ENCODE results near the gene RAB34.

RAB34 gene, protein sequence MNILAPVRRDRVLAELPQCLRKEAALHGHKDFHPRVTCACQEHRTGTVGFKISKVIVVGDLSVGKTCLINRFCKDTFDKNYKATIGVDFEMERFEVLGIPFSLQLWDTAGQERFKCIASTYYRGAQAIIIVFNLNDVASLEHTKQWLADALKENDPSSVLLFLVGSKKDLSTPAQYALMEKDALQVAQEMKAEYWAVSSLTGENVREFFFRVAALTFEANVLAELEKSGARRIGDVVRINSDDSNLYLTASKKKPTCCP

DNA sequence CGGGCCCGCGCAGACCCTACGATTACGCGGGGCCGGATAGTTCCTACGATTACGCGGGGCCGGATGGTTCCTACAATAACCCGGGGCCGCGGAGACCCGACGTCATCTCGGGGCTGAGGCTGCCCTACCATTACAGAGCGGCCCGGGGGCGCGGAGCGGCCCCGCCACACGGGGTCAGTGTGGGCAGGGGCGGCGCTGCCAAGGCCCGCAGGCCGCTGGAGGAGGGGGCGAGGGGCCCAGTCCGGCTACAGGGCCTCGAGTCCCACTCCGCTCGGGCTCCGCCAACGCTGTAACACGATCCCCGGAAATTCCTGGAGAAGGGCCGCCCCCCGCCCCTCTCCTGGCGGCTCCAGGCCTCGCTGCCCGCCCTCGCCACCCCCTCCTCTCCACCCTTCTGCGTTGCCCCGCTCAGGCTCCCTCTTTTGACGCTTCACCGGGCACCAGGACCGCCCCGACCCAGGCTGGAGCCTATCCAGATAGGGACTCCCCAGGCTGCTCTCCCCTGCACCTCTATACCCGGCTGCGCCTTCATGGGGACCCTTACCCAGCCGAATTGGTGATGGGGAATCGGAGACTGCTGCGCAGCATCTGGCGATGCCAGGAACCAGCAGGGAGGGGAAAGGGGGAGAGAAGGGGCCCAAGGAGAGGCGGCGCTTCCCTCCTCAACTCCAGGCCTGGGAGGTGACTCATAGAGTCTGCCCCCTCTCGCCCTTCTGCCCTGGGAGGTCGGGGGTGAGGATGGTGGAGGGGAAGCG, at the start of gene RAB34:
Gene RAB34, minus strand, starts transcription at position 291 of the 755 bp plus-strand sequence. CDS start 602 bp downstream, outside the sequence.
- DNase-seq = peak; percentile 63

DNA sequence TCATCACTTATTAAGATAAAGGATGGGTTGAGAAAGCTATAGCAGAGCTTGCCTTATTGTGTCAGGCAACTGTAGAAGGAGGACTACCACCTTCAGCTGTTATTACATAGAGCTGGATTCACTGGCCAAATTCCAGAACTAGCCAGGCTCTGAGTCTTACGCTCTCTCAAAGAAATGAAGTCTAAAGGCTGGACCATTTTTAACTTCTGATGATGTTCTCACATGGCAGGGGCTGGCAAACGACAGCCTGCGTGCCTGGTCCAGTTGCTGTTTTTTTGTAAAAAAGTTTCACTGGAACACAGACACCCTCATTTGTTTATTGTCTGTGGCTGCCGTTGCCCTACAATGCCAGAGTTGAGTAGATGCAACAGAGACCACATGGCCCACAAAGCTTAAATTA, 47.4 kb upstream of the RAB34 start:
- DNase-seq = no peak

DNA sequence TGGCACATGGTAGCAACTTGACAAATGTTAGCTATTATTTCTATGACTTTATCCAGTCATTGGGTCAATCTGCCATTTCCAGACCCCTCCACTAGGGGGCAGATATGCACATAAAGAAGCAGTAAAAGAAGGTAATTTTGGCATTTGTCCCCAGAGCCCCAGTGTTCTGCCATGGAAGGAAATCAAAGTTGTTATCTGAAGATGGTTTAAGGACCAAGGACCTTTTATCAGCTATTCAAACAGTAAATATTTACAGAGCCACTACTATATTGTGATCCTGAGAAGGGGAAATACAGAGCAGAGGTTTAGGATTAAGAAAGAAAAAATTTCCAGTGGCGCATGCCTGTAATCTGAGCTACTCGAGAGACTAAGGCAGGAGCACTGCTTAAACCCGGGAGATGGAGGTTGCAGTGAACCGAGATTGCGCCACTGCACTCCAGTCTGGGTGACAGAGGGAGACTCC, 46.2 kb upstream of the RAB34 start:
- peak; percentile 95 for DNase-seq

DNA sequence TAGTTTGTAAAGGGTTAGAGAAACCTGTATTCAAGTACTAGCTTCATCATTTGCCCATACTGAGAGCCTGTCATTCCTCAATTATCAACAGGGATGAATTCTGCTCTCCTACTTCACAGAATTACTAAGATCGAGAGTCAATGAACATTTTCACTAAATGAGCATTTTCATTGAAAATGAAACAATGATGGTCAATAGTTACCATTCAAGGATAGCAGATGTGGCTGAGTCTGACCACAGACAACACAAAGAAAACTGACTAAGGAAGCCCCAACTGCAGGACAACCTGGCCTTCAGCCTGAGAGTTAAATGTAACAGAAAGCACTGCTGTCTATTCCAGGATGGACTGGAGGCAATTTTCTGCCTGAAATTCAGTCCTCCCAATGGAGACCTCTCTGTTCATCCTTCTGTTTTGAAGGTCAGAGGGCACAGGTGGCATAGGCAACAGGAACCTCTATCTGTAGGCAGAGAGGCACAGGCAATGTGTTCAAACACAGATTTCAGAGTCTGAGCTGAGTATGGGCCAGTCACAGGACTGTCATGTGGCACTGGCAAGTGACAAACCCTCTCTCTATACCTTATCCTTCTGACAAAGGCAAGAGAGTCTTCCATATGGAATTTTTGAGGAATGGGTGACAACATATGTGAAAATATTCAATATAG, 45.6 kb upstream of the RAB34 start:
- DNase-seq = no peak

DNA sequence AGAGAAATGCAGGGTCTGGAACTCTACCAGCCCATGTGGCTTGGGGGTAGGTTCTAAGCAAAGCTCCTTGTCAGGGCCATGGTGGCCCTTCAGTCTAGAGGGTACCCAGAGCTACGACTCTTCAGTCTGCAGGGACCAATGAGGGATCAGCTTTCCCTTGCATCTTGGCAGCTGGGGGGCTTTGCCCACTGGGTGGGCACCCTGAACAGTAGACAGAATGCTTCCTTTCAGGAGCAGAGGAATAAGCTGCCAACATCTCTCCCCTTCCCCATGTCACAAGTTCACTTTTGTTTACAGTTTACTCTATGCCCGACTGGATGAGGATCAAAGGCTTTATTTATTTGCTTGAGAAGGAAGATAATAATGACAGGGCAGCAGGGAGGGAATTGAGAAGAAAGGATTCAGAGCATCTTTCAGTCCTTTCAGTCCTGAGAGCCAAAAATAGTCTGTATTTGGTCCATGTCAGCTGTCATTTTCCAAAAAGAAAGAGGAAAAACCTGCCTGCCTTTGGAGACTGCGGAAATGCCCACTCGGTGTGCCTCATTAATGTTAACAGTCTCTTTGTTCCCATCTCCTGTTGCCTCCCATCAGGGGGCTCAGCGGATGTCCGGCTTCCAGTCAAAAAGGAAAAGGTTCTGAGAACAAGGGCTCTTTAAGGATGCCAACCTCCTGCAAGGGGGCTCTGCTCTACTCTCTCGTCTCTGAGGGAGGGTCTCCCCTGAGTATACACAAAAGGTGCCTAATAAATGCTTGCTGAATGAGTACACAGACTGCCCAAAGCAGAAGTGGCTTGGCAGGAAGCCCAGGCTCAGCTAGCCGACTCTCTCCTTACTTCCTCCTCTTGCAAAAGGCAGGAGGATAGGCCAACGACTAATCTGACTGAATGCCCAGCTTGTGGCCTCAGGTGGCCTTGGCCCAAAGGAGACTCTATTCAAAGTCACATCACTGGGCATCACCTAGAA, 43.2 kb upstream of the RAB34 start:
- DNase-seq = peak; percentile 69

DNA sequence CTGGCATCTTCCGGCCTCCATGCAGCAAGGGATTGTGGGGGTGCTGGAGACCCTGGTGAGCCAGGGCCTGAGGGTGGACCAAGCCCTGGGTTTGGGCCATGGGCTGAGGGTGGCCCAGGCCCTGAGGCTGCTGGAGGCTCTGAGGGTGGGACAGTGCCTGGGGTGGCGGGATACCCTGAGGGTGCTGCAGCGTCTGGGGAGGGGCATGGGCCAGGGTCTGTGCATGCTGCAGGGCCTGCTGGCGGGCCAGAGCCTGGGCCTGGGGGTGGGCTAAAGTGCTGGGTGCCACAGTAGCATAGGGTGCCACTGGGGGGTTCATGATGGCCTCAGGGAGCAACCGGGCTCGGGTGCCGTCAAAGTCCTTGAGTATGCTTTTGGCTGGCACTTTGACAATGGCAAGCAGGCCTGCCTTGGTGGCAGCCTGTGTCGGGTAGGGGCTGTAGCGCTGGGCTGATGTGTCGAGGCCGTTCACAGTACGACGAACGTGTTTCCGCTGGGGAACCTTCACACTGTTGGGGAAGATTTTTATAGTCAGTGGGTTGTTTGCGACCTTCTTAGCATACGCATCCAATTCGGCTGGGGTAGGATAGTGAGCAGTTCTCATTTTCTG, 41.7 kb upstream of the RAB34 start:
- no peak for DNase-seq

DNA sequence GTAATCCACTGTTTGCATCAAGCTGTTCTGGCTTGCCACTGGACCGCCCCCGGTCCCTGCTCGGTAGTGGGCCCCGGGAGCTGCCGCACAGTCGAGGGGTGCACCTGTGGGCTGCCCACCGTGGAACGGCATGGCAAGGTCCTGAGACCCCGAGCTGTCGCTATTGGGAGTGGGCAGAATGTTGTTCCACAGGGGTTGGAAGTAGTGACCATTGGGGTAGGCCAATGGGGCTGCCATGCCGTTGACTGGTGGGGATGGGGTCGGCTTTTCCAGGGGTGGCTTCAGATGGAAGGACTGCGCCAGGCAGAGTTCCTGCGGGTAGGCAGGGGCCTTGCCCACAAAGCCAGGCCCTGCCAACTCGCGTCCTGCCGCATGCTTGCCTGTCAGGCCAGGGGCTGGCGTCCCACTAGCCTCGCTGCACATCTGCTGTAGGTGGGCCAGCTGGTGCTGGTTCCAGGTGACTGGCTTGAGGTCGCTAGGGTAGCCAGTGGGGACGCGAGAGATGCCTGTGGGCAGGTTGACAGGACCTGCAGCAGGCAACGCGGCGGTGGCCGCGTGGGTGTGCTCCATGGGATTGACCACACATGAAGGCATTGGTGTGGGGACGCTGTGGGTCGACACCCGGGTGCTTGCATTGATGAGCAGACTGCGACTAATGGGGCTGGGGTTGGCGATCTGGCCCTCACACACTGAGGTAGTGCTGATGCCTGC, 40.9 kb upstream of the RAB34 start:
- no peak for DNase-seq

DNA sequence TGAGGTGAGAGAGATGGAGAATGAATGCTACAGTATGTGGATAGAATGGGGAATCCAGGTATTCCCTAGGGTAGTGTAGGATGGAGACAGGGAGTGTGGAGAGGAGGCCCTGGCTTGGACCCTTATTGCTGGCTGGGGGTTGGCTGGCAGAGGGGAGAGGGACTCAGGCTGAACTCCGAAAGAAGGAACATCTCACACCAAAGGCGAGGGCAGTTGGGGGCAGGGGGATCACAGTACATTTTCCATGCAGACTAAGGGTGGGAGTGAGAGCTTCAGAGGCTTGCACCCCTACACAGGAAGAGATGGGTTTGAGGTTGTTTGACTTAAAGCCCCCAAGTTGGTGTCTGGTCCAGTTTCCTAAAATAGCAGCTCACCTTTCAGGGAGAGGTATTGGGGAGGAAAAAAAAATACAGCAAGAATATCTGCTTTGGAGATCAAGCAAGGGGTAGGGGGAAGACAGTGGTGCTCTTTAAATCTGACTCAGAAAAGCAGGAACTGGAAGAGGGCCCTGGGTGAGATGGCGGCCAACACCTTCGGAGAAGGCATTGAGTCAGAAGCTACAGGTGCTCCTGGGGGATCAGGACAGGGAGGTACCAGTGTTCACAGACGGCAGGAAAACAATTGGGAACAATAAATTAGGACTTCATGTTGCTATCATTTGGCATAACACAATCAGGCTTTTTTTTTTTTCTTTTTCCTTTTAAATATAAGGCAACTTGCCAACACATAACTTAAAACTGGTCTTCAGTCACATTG, 38.6 kb upstream of the RAB34 start:
- no peak for DNase-seq

DNA sequence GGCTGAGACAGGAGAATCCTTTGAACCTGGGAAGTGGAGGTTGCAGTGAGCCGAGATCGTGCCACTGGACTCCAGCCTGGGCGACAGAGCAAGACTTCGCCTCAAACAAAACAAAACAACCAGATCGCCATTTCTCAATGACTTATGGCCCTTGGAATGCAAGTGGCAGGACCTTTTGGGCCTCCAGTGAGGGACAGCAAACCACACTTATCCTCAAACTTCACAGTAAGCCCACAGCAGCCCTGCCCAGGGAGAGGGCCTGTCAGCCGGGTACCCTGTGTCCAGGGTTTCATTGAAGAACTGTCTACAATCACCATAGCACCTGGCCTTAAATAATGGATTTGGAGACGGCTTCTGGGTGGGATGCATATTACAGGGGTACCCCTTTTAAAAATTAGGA, 37.8 kb upstream of the RAB34 start:
- no peak for DNase-seq

DNA sequence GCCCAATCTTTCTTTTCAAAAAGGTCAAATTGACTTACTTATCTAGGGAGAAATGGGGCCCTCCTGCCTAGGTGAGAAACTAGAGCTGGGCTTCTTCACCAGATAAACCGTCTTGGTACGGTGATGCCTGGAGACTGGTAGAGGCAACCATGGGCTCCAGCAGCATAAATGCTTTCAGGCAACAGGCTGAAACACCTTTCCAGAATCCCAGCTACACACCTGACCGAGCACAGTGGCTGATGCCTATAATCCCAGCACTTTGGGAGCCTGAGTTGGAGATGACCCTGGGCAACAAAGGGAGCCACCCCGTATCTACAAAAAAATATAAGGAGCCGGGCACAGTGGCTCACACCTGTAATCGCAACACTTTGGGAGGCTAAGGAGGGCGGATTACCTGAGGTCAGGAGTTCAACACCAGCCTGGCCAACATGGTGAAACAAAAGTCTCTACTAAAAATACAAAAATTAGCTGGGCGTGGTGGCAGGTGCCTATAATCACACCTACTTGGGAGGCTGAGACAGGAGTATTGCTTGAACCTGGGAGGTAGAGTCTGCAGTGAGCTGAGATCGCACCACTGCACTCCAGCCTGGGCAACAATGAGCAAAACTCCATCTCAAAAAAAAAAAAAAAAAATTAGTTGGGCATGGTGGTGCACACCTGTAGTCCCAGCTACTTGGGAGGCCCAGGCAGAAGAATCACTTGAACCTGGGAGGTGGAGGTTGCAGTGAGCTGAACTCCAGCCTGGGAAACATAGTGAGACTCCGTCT, 34.1 kb upstream of the RAB34 start:
- DNase-seq = no peak

DNA sequence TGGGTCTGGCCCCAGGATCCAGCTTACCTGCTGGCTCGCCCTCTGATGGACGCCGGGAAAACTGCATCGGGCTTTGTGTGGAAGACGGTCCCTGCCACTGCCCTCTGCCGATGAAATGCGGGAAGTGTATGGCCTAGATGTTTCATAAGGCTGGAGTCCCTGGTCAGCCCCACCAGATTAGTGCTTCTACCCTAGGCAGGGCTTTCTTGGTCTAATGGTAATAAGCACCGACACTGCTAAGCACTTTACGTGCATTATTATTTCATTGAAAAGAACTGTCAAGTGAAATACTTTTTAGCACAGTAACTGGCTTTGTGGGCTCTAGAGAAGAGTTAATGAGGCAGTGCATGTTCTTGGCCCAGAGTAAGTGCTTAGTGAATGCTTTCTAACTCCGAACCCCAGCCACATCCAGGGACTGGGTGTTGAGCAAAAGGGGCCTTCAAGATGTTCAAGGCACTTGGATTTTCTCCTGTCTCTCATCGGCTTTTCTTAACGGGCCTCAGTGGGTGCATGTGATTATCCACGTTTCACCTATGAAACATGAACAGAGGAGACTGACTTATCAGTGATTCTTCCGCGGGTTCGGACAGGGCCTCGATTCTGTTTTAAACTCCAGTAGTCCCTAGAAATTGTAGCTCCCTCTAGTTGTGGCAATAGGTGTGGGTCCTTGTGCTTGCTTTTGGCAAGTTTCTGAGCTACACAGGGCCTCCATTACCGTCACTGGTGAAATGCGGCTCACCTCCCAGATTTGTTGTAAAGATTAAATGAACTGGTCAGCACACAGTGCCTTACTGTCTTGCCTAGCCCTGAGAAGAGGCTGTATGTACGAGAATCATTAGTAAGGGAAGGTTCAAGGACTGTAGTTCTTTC, 32.7 kb upstream of the RAB34 start:
- DNase-seq = peak; percentile 97

DNA sequence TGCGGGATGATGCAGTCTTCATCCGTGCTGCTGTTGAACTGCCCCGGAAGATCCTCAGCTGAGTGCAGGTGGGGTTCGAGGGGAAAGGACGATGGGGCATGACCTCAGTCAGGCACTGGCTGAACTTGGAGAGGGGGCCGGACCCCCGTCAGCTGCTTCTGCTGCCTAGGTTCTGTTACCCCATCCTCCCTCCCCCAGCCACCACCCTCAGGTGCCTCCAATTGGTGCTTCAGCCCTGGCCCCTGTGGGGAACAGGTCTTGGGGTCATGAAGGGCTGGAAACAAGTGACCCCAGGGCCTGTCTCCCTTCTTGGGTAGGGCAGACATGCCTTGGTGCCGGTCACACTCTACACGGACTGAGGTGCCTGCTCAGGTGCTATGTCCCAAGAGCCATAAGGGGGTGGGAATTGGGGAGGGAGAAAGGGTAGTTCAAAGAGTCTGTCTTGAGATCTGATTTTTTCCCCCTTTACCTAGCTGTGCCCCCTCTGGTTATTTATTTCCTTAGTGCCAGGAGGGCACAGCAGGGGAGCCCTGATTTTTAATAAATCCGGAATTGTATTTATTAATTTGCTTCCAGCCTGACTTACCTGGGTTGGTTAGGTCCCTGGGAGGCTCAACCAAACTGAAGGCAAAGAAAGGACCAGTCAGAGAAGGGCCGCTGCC, 32.0 kb upstream of the RAB34 start:
- no peak for DNase-seq

DNA sequence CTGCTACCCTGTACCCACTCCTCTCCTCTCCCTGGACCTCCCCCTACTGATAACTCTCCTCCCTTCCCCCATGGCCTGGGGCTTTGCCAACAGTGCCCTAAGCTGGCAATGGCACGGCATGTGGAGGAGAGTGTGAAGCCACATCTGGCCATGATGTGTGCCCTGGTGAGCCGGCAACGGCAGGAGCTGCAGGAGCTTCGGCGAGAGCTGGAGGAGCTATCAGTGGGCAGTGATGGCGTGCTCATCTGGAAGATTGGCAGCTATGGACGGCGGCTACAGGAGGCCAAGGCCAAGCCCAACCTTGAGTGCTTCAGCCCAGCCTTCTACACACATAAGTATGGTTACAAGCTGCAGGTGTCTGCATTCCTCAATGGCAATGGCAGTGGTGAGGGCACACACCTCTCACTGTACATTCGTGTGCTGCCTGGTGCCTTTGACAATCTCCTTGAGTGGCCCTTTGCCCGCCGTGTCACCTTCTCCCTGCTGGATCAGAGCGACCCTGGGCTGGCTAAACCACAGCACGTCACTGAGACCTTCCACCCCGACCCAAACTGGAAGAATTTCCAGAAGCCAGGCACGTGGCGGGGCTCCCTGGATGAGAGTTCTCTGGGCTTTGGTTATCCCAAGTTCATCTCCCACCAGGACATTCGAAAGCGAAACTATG, 31.3 kb upstream of the RAB34 start:
- DNase-seq = no peak

DNA sequence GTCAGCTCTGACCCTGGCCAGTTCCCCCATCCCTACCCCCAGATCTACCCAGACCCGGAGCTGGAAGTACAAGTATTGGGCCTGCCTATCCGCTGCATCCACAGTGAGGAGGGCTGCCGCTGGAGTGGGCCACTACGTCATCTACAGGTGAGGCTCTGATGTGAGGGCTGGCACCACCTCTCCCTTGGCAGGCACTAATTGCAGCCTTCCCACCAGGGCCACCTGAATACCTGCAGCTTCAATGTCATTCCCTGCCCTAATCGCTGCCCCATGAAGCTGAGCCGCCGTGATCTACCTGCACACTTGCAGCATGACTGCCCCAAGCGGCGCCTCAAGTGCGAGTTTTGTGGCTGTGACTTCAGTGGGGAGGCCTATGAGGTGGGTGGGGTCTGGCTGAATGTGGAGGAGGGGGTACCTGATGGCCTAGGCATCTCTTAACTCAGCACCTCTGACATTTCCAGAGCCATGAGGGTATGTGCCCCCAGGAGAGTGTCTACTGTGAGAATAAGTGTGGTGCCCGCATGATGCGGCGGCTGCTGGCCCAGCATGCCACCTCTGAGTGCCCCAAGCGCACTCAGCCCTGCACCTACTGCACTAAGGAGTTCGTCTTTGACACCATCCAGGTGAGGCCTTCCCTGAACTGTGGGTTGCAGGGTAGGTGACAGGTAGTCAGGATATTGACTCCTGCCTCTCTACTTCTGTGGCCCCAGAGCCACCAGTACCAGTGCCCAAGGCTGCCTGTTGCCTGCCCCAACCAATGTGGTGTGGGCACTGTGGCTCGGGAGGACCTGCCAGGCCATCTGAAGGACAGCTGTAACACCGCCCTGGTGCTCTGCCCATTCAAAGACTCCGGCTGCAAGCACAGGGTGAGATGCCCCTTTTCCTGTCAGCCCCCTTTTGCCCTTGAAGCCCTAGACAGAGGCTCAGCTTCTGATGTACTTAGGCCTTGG, 30.4 kb upstream of the RAB34 start:
- no peak for DNase-seq

DNA sequence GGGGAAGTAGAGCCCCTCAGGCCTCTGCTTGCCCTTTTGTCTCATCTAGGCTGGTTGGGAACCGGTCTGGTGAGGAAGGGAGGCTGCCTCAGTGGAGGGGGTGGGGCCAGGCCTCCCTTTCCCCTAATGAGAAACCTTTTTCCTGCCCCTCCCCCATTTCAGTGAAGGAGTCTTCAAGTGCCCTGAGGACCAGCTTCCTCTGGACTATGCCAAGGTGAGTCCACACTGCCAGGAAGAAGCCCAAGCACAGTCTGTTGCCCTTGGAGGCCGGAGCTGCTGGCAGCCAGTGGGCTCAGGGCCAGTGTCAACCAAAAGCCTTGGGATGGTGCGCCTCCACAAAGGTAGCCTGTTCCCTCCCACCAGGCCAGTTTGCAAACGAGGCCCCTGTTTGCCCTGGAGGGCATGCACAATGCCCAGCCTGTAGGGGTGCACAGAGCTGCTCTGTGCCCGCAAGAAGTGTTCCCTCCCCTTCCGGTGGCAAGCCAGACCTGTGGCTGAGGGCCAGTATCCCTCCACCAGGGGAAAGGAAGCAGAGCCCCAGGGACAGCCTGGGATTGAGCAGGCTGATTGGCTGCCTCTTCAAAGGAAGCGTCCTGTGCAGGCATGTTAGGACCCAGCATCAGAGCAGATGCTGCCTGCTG, 29.5 kb upstream of the RAB34 start:
- DNase-seq = no peak

DNA sequence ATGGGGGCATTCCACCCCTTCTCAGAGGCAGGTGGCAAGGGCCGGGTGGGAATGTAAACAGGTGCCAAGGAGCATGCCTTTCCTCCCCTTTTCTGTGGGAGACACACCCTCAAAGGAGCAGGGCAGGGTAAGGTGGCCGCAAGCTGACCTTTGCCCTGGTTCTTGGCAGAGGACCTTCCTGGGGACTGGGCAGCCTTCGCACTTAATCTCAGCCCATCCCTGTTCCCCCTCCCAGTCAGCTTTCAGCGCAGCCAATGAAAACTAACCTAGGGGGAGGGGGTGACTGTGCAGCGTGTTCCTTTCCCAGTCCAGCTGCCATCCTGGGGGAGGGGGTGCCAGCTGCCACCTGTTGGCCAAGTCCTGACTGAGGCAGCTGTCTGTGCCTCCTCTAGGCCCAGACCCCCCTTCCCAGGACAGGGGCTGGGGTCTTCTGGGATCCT, 29.0 kb upstream of the RAB34 start:
- no peak for DNase-seq
